Heart left ventricle (tissue), 16 donors: ENCODE data around the gene THOC6. TPM values are rescaled to one million over a fixed set of nuclear protein-coding genes. Genes with fewer than 3 reads are reported as not detected.

Experiments used
- ATAC-seq, 4 donors: fragments of 200-7000 bp; cut with Tn5 transposase; one replicate each; pipeline ENCODE4 v1.9.1; 2020 to 2022; ENCODE audit warnings: moderate library complexity in 4 of 4, mild to moderate bottlenecking in 3 of 4, moderate number of reproducible peaks in 1 of 4
- DNase-seq, 5 donors: peaks; one replicate each; pipeline ENCODE4 v3.0.0-alpha.2; 2020
- H3K27ac ChIP-seq, 12 donors: fragments of 200-600 bp; sonication (generic) in 4 of 12; one replicate each; pipeline versions ENCODE4 v1.5.0 to v1.8.0; 2016 to 2022; ENCODE audit warnings: mild to moderate bottlenecking in 2 of 12
- H3K27me3 ChIP-seq, 9 donors: fragments of 200-600 bp; sonication (generic) in 2 of 9; one replicate each; pipeline versions ENCODE4 v1.5.1 to v1.8.0; 2016 to 2022; ENCODE audit warnings: mild to moderate bottlenecking in 3 of 9
- H3K36me3 ChIP-seq, 9 donors: fragments of 200-600 bp; sonication (generic) in 2 of 9; one replicate each; pipeline versions ENCODE4 v1.5.0 to v1.8.0; 2018 to 2022; ENCODE audit warnings: mild to moderate bottlenecking in 2 of 9
- H3K4me1 ChIP-seq, 12 donors: fragments of 200-600 bp; sonication (generic) in 4 of 12; one replicate each; pipeline versions ENCODE4 v1.5.0 to v1.8.0; 2016 to 2022; ENCODE audit warnings: mild to moderate bottlenecking in 3 of 12
- H3K4me3 ChIP-seq, 12 donors: fragments of 200-600 bp; sonication (generic) in 4 of 12; one replicate each; pipeline versions ENCODE4 v1.5.0 to v1.8.0; 2017 to 2022; ENCODE audit warnings: mild to moderate bottlenecking in 9 of 12, moderate library complexity in 4 of 12
- H3K9me3 ChIP-seq, 12 donors: fragments of 200-600 bp; sonication (generic) in 4 of 12; one replicate each; pipeline versions ENCODE4 v1.5.0 to v1.8.0; 2016 to 2022; ENCODE audit warnings: mild to moderate bottlenecking in 1 of 12
- CTCF ChIP-seq, 12 donors: fragments of 200-600 bp; sonication (generic) in 4 of 12; IDR thresholded peaks; one replicate each; pipeline versions ENCODE4 v1.5.0 to v1.8.0; 2018 to 2022; ENCODE audit warnings: antibody characterized with exemption in 12 of 12, mild to moderate bottlenecking in 5 of 12
- POLR2A ChIP-seq, 2 donors: fragments of 450-650 bp; IDR thresholded peaks; one replicate each; pipeline ENCODE4 v1.6.1; 2017; ENCODE audit warnings: antibody characterized with exemption in 2 of 2, mild to moderate bottlenecking in 2 of 2, moderate library complexity in 2 of 2
- WGBS, 4 donors: extraction: QIAGEN DNeasy Blood & Tissue Kit in 2 of 4; methylation state at CpG; one replicate each; pipeline versions ENCODE4 v1.1.5 to v1.1.7; 2013 to 2018; 5-methylcytosine and 5-hydroxymethylcytosine counted together
- intact Hi-C, 10 donors: fragments of 100-400 bp; cut with DNase I; formaldehyde crosslinking; loops; one replicate each; pipeline versions ENCODE4 v1.11.1 to v1.14.2; 2022
- polyA plus RNA-seq, 2 donors: library from polyadenylated mRNA; stranded (reverse); fragments of 200-250 nt; gene quantifications; one replicate each; pipeline ENCODE4 v1.2.3, GENCODE V29; 2013
- total RNA-seq, 9 donors: library from RNA; depleted of rRNA in 2 of 9; stranded (reverse); fragments of >200 nt in 2 of 9; fragmentation: NEBNext Ultra II Directional in 3 of 9; extraction: Animal tissue kit (Norgen Biotek cat#: 25700) in 3 of 9; gene quantifications; one replicate each; pipeline versions ENCODE4 v1.1.0 to v1.2.4, GENCODE V29; 2016 to 2023
- donor health status: ischemic (EF 13 %, LVEDD 7.1; RV severe dilation, severe dysfunction).
- donor health status: healthy with polysubstance abuse.
- donor health status: DM: no; HTN: yes; CAD: no.
- donor health status: DM: no; HTN: no; CAD: no.
- donor health status: ischemic (EF 25% LVEDD 6.9; RV normal size, moderate dysfunction).
- donor health status: ischemic (EF 25% LVEDD 5.7; RV mildly dilated, moderate dysfunction).
- donor health status: healthy.
- donor health status: DM: yes; HTN: yes; CAD: no.
- donor health status: ischemic (EF 35%, LVEDD 5.7; RV mildly dilated, moderate dysfunction).
- donor health status: nonischemic (EF 11% LVEDD 7.7; RV severe dilation, severe dysfunction).
- donor health status: DM: yes; HTN: yes; CAD: no.
- donor health status: PGD.
- donor health status: ischemic (EF 29% LVEDD 5.4; RV normal size, mild dysfunction).
- donor health status: nonischemic (EF 23%, LVEDD 6.1; RV moderate dilation, normal function).

Gene THOC6
- total and polyA plus RNA-seq, 11 donors, result 6.9 to 23.0 (median 10.3) TPM

DNA sequence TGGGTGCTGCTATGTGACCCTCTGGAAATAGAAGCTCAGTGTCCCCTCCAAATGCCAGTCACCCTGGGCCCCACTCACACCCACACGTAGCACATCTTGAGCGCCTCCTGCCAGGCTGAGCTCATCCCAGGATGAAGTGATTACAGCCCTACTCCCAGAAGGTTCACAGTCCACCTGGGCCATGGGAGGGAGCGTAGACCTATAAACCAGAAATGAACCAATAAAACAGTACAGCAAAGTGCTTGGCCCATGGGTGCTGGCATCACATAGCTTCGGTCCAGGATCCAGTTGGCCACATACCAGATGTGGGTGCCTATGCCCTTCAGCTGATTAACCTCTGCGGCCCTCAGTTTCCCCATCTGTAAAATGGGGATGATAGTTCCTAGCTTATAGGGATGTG is 15.1 kb downstream of the THOC6 start:
- WGBS, 4 donors, result 77 to 90% (median 82%) methylated on average over 5 of the region's 5 CpGs
- Histone ChIP-seq H3K27ac (no peak overlapping the region), H3K9me3 (no peaks in the 10 kb centered on the region), H3K27me3 (peaks cover 30 to 98% (median 67%) of the 10 kb centered on the region in 9 donors), H3K4me3 (no peak overlapping the region), H3K4me1 (peaks cover 0 to 14% (median 0%) of the 10 kb centered on the region in 12 donors), H3K36me3 (no peaks in the 10 kb centered on the region)
- TF ChIP-seq POLR2A (IDR thresholded peaks at IDR 0.05) (no peak), CTCF (IDR thresholded peaks at IDR 0.05) (no peak)
- DNase-seq, result no peak
- intact Hi-C loops, result no loop called here
- peak in 1 of 4 donors; percentile 22 for ATAC-seq

- Histone ChIP-seq H3K4me1 (peaks cover 4 to 26% (median 16%) of the 10 kb centered on the region in 12 donors), H3K27me3 (peaks cover 31 to 98% (median 70%) of the 10 kb centered on the region in 9 donors), H3K9me3 (no peaks in the 10 kb centered on the region), H3K4me3 (no peak overlapping the region), H3K36me3 (no peaks in the 10 kb centered on the region), H3K27ac (no peak overlapping the region)
- ATAC-seq (no peak), DNase-seq (no peak)
- intact Hi-C loops, result no loop called here
- 89 to 97% (median 94%) methylated on average over 3 of the region's 3 CpGs for WGBS, 4 donors
- TF ChIP-seq POLR2A (IDR thresholded peaks at IDR 0.05) (no peak), CTCF (IDR thresholded peaks at IDR 0.05) (no peak)
Observed at GRCh38 chr16:3042376-3042775, 18.5 kb downstream of the THOC6 start.

DNA sequence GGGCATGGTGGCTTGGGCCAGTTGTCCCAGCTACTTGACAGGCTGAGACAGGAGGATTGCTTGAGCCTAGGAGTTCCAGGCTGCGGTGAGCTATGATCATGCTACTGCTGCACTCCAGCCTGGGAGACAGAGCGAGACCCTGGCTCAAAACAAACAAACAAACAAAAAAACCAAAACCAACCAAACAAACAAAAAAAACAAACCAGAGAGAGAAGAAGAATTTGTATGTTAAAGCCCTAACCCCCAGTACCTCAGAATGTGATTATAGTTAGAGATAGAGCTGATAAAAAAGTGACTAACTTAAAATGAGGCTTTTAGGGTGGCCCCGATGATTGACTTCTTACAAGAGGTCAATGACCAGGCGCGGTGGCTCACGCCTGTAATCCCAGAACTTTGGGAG is 20.9 kb downstream of the THOC6 start:
- ATAC-seq, result no peak
- intact Hi-C loops, result no loop called here
- H3K36me3 ChIP-seq, result no peaks in the 10 kb centered on the region

More for the DNA sequence above, 20.9 kb downstream of the THOC6 start:
- Histone ChIP-seq H3K4me3 (peak overlapping the region in 1 of 12 donors; percentile 58), H3K9me3 (no peaks in the 10 kb centered on the region), H3K27ac (no peak overlapping the region), H3K27me3 (peaks cover 32 to 96% (median 61%) of the 10 kb centered on the region in 9 donors), H3K4me1 (peaks cover 4 to 34% (median 16%) of the 10 kb centered on the region in 12 donors)
- WGBS, 4 donors, result 89 to 95% (median 92%) methylated on average over 6 of the region's 6 CpGs
- no peak for DNase-seq
- TF ChIP-seq CTCF (IDR thresholded peaks at IDR 0.05) (no peak), POLR2A (IDR thresholded peaks at IDR 0.05) (no peak)
